Body of pancreas (tissue), 4 donors: ENCODE measurements around the gene TEX264. TPM values are rescaled to one million over a fixed set of nuclear protein-coding genes. Genes with fewer than 3 reads are reported as not detected.

Experiments used
- ATAC-seq: fragments of 150-250 bp; one replicate; pipeline ENCODE4 v1.9.1; 2016
- DNase-seq, 4 donors: peaks; one replicate each; pipeline ENCODE4 v3.0.0-alpha.2; 2019
- H3K27ac ChIP-seq, 4 donors: fragments of 200-600 bp; sonication (generic); 1 replicate in 3 of 4; 2 replicates in 1 of 4; pipeline versions ENCODE4 v1.5.1 to v1.6.1; 2016 to 2019; ENCODE audit warnings: mild to moderate bottlenecking in 1 of 4, mixed read lengths in 1 of 4, moderate library complexity in 1 of 4
- H3K27me3 ChIP-seq, 2 donors: fragments of 200-600 bp; sonication (generic); one replicate each; pipeline ENCODE4 v1.6.0; 2016; ENCODE audit warnings: mild to moderate bottlenecking in 1 of 2
- H3K36me3 ChIP-seq, 2 donors: fragments of 200-600 bp; sonication (generic); replicated peaks in 1 of 2; 2 replicates each; pipeline ENCODE4 v1.5.1; 2016; ENCODE audit warnings: low read depth in 2 of 2; ENCODE audit not compliant: insufficient read depth in 1 of 2
- H3K4me1 ChIP-seq: fragments of 200-600 bp; sonication (generic); one replicate; pipeline ENCODE4 v1.6.0; 2016
- H3K4me3 ChIP-seq, 2 donors: fragments of 200-600 bp; sonication (generic); 1 replicate in 1 of 2; 2 replicates in 1 of 2; pipeline ENCODE4 v1.5.1; 2016 to 2019
- H3K9me3 ChIP-seq, 3 donors: fragments of 200-600 bp; sonication (generic); 1 replicate in 2 of 3; 2 replicates in 1 of 3; pipeline ENCODE4 v1.5.1; 2016
- POLR2A ChIP-seq, 3 donors: fragments of 450-650 bp; IDR thresholded peaks; one replicate each; pipeline ENCODE4 v1.6.1; 2016; ENCODE audit warnings: antibody characterized with exemption in 3 of 3, mild to moderate bottlenecking in 2 of 3
- WGBS, 2 donors: methylation state at CpG; one replicate each; pipeline ENCODE4 v1.1.5; 2017; 5-methylcytosine and 5-hydroxymethylcytosine counted together
- intact Hi-C: fragments of 100-400 bp; cut with DNase I; formaldehyde crosslinking; loops from one replicate; pipeline ENCODE4 v1.15.1; 2023
- total RNA-seq, 2 donors: library from RNA; depleted of rRNA; stranded (reverse); fragments of >200 nt; gene quantifications; one replicate each; pipeline ENCODE4 v1.1.0, GENCODE V29; 2016
- TF ChIP-seq, protein P1 (sequence below), 7 experiments: fragments of 450-650 bp in 4 of 7; fragments of 200-600 bp in 3 of 7; sonication (generic) in 3 of 7; IDR thresholded peaks; one replicate each; pipeline ENCODE4 v1.5.1; 2016 to 2019; ENCODE audit warnings: antibody characterized with exemption in 7 of 7

Gene TEX264
- total RNA-seq, 2 donors from 2014 or later: 41.2 to 44.1 TPM

DNA sequence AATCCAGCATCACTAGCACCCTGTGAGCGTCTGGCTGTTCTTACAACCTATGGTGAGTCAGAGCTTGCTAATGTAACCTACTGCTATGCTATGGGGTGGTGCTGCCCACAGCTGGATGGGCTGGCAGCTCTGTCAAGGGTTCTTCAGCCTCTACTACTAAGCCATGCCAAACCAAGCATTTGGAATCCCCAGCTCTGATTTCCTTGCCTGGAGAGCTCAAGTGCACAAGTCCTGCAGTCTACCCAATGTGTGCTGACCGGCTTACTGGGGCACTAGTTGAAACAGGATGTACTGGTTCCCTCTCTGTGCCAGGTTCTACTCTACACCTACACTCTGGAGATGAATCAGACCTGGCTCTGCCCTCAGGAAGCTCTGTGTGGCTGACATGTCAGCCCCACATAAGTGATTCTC lies 4.2 kb downstream of the TEX264 start:
- intact Hi-C loops: loop anchor here (5.0 to 10.0 kb wide), 2 partner anchors 168 to 280 kb away; partner anchors contain the start of gene RBM15B
- no peak for TF ChIP-seq POLR2A (IDR thresholded peaks at IDR 0.05)
- TF ChIP-seq, protein P1, sequence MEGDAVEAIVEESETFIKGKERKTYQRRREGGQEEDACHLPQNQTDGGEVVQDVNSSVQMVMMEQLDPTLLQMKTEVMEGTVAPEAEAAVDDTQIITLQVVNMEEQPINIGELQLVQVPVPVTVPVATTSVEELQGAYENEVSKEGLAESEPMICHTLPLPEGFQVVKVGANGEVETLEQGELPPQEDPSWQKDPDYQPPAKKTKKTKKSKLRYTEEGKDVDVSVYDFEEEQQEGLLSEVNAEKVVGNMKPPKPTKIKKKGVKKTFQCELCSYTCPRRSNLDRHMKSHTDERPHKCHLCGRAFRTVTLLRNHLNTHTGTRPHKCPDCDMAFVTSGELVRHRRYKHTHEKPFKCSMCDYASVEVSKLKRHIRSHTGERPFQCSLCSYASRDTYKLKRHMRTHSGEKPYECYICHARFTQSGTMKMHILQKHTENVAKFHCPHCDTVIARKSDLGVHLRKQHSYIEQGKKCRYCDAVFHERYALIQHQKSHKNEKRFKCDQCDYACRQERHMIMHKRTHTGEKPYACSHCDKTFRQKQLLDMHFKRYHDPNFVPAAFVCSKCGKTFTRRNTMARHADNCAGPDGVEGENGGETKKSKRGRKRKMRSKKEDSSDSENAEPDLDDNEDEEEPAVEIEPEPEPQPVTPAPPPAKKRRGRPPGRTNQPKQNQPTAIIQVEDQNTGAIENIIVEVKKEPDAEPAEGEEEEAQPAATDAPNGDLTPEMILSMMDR (IDR thresholded peaks at IDR 0.05): no peak
- Histone ChIP-seq H3K9me3 (no peaks in the 10 kb centered on the region), H3K36me3 (no peaks in the 10 kb centered on the region), H3K4me1 (peaks cover 16% of the 10 kb centered on the region), H3K27me3 (no peaks in the 10 kb centered on the region), H3K27ac (no peak overlapping the region), H3K4me3 (no peak overlapping the region)
- 80 to 96% methylated on average over 2 of the region's 2 CpGs for WGBS, 2 donors
- DNase-seq (no peak), ATAC-seq (no peak)

GRCh38 chr3:51676102-51676640 lies 5.1 kb downstream of the TEX264 start:
- Histone ChIP-seq H3K9me3 (no peaks in the 10 kb centered on the region), H3K27ac (no peak overlapping the region), H3K4me3 (no peak overlapping the region), H3K36me3 (no peaks in the 10 kb centered on the region), H3K4me1 (peaks cover 9% of the 10 kb centered on the region), H3K27me3 (no peaks in the 10 kb centered on the region)
- intact Hi-C loops: loop anchor here (5.0 to 10.0 kb wide), 2 partner anchors 169 to 281 kb away; partner anchors contain the start of gene RBM15B
- 92 to 97% methylated on average over 3 of the region's 3 CpGs for WGBS, 2 donors
- TF ChIP-seq POLR2A (IDR thresholded peaks at IDR 0.05): no peak
- TF ChIP-seq, protein P1 (IDR thresholded peaks at IDR 0.05): no peak
- no peak for DNase-seq
- no peak for ATAC-seq

- Histone ChIP-seq H3K4me1 (peaks cover 3% of the 10 kb centered on the region), H3K27me3 (no peaks in the 10 kb centered on the region), H3K36me3 (no peaks in the 10 kb centered on the region), H3K27ac (no peak overlapping the region), H3K9me3 (no peaks in the 10 kb centered on the region), H3K4me3 (no peak overlapping the region)
- ATAC-seq (no peak), DNase-seq (no peak)
- TF ChIP-seq, protein P1 (IDR thresholded peaks at IDR 0.05): no peak
- TF ChIP-seq POLR2A (IDR thresholded peaks at IDR 0.05): no peak
- intact Hi-C loops: loop anchor here (5.0 to 10.0 kb wide), 2 partner anchors 170 to 283 kb away; partner anchors contain the start of gene RBM15B
- 83 to 95% methylated on average over 3 of the region's 3 CpGs for WGBS, 2 donors
Measured at GRCh38 chr3:51677358-51677757, 6.3 kb downstream of the TEX264 start.

GRCh38 chr3:51678186-51678585 lies 7.1 kb downstream of the TEX264 start:
- H3K4me1 ChIP-seq: no peaks in the 10 kb centered on the region
- no peak for TF ChIP-seq POLR2A (IDR thresholded peaks at IDR 0.05)
- TF ChIP-seq, protein P1 (IDR thresholded peaks at IDR 0.05): no peak
- intact Hi-C loops: loop anchor here (5.0 to 10.0 kb wide), 2 partner anchors 171 to 283 kb away; partner anchors contain the start of gene RBM15B
- 92% methylated on average over 1 of the region's 1 CpG; no CpG with 5 or more reads in 1 of the 2 donors for WGBS, 2 donors
- no peaks in the 10 kb centered on the region for H3K36me3 ChIP-seq
- no peak for ATAC-seq
- no peak for DNase-seq
- no peaks in the 10 kb centered on the region for H3K9me3 ChIP-seq
- no peak overlapping the region for H3K27ac ChIP-seq
- no peaks in the 10 kb centered on the region for H3K27me3 ChIP-seq
- no peak overlapping the region for H3K4me3 ChIP-seq

GRCh38 chr3:51678641-51679040 lies 7.6 kb downstream of the TEX264 start:
- Histone ChIP-seq H3K4me3 (no peak overlapping the region), H3K36me3 (no peaks in the 10 kb centered on the region), H3K4me1 (no peaks in the 10 kb centered on the region), H3K9me3 (no peaks in the 10 kb centered on the region), H3K27ac (no peak overlapping the region), H3K27me3 (no peaks in the 10 kb centered on the region)
- no peak for ATAC-seq
- WGBS, 2 donors: 68 to 83% methylated on average over 1 to 2 of the region's 2 CpGs
- no peak for DNase-seq
- TF ChIP-seq, protein P1 (IDR thresholded peaks at IDR 0.05): no peak
- TF ChIP-seq POLR2A (IDR thresholded peaks at IDR 0.05): no peak
- intact Hi-C loops: loop anchor here (5.0 to 10.0 kb wide), 2 partner anchors 171 to 284 kb away; partner anchors contain the start of gene RBM15B
